Neural cell (in vitro differentiated cells): ENCODE results near the gene EPN1.

ENCODE experiments used
- CTCF ChIP-seq: fragments of 450-650 bp; IDR thresholded peaks from 2 replicates; pipeline ENCODE4 v1.5.1; 2014; ENCODE audit warnings: antibody characterized with exemption, mild to moderate bottlenecking, moderate library complexity; ENCODE audit not compliant: poor library complexity, severe bottlenecking
- EP300 ChIP-seq: fragments of 450-650 bp; conservative IDR thresholded peaks from 2 replicates; pipeline ENCODE4 v1.6.1; 2014; ENCODE audit warnings: antibody characterized with exemption, mild to moderate bottlenecking, moderate library complexity; ENCODE audit not compliant: poor library complexity, severe bottlenecking
- EZH2 ChIP-seq: fragments of 200-600, 300-800 bp; shearing (Covaris generic), sonication (generic); IDR thresholded peaks from 2 replicates; pipeline ENCODE4 v1.6.1; 2014; ENCODE audit warnings: antibody characterized with exemption, low read length, borderline replicate concordance, mild to moderate bottlenecking; ENCODE audit not compliant: insufficient read depth, poor library complexity, severe bottlenecking
- MXI1 ChIP-seq: fragments of 450-650 bp; conservative IDR thresholded peaks from 2 replicates; pipeline ENCODE4 v1.6.1; 2014; ENCODE audit warnings: antibody characterized with exemption, mild to moderate bottlenecking; ENCODE audit not compliant: poor library complexity, severe bottlenecking
- POLR2AphosphoS5 ChIP-seq: IDR thresholded peaks from 2 replicates; pipeline ENCODE4 v1.6.1; 2012
- RAD21 ChIP-seq: fragments of 450-650 bp; conservative IDR thresholded peaks from 2 replicates; pipeline ENCODE4 v1.6.1; 2014; ENCODE audit warnings: antibody characterized with exemption, mild to moderate bottlenecking, moderate library complexity
- SMC3 ChIP-seq: fragments of 450-650 bp; conservative IDR thresholded peaks from 2 replicates; pipeline ENCODE4 v1.6.1; 2014; ENCODE audit warnings: antibody characterized with exemption, mild to moderate bottlenecking, moderate library complexity; ENCODE audit not compliant: poor library complexity
- TAF1 ChIP-seq: IDR thresholded peaks from 2 replicates; pipeline ENCODE4 v1.6.1; 2012; ENCODE audit warnings: low read depth
- TF ChIP-seq, protein P1 (sequence below): IDR thresholded peaks from 2 replicates; pipeline ENCODE4 v1.6.1; 2012; ENCODE audit warnings: borderline replicate concordance

GRCh38 chr19:55668603-55669348 lies 6.2 kb upstream of the EPN1 start:
- TF ChIP-seq POLR2AphosphoS5: no peak
- no peak for TF ChIP-seq EP300
- no peak for TF ChIP-seq CTCF
- TF ChIP-seq EZH2: no peak
- TF ChIP-seq RAD21: no peak
- TF ChIP-seq, protein P1, sequence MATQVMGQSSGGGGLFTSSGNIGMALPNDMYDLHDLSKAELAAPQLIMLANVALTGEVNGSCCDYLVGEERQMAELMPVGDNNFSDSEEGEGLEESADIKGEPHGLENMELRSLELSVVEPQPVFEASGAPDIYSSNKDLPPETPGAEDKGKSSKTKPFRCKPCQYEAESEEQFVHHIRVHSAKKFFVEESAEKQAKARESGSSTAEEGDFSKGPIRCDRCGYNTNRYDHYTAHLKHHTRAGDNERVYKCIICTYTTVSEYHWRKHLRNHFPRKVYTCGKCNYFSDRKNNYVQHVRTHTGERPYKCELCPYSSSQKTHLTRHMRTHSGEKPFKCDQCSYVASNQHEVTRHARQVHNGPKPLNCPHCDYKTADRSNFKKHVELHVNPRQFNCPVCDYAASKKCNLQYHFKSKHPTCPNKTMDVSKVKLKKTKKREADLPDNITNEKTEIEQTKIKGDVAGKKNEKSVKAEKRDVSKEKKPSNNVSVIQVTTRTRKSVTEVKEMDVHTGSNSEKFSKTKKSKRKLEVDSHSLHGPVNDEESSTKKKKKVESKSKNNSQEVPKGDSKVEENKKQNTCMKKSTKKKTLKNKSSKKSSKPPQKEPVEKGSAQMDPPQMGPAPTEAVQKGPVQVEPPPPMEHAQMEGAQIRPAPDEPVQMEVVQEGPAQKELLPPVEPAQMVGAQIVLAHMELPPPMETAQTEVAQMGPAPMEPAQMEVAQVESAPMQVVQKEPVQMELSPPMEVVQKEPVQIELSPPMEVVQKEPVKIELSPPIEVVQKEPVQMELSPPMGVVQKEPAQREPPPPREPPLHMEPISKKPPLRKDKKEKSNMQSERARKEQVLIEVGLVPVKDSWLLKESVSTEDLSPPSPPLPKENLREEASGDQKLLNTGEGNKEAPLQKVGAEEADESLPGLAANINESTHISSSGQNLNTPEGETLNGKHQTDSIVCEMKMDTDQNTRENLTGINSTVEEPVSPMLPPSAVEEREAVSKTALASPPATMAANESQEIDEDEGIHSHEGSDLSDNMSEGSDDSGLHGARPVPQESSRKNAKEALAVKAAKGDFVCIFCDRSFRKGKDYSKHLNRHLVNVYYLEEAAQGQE: no peak
- no peak for TF ChIP-seq TAF1
- no peak for TF ChIP-seq SMC3
- TF ChIP-seq MXI1: no peak
